IMR-90 (cell line): Measurements from ENCODE around the gene ZNF831.

Experiments
- MXI1 ChIP-seq: IDR thresholded peaks from 2 replicates; pipeline ENCODE4 v1.6.1; 2012; ENCODE audit warnings: low read depth, mild to moderate bottlenecking, low read length, moderate library complexity, borderline replicate concordance
- POLR2A ChIP-seq: IDR thresholded peaks from 2 replicates; pipeline ENCODE4 v1.6.1; 2012; ENCODE audit warnings: mild to moderate bottlenecking, low read depth, low read length
- RCOR1 ChIP-seq: IDR thresholded peaks from 2 replicates; pipeline ENCODE4 v1.6.1; 2012; ENCODE audit warnings: mild to moderate bottlenecking, low read length, improper control_type of control experiment; ENCODE audit not compliant: insufficient replicate concordance
- TF ChIP-seq, protein P1 (sequence below): conservative IDR thresholded peaks from 2 replicates; pipeline ENCODE4 v1.5.1; 2012; ENCODE audit warnings: mild to moderate bottlenecking, low read depth, low read length, improper control_type of control experiment

DNA sequence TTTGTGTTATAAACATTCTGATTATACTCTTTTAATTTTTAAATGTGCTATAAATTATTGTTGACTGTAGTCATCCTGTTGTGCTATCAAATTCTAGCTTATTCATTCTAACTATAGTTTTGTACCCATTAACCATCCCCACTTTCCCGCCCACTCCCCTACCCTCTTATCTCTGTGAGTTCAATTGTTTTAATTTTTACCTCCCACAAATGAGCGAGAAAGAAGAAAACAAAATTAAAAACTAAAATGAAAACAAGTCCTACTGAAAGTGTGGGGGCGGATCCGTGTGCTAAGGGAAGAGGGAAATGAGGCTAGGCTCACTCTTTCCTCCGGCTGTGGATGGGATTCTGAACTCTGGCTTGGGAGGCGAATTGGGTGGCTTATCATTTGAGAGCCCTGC, 6.6 kb upstream of the ZNF831 start:
- TF ChIP-seq MXI1 (no peak), POLR2A (no peak), RCOR1 (no peak)
- TF ChIP-seq, protein P1, sequence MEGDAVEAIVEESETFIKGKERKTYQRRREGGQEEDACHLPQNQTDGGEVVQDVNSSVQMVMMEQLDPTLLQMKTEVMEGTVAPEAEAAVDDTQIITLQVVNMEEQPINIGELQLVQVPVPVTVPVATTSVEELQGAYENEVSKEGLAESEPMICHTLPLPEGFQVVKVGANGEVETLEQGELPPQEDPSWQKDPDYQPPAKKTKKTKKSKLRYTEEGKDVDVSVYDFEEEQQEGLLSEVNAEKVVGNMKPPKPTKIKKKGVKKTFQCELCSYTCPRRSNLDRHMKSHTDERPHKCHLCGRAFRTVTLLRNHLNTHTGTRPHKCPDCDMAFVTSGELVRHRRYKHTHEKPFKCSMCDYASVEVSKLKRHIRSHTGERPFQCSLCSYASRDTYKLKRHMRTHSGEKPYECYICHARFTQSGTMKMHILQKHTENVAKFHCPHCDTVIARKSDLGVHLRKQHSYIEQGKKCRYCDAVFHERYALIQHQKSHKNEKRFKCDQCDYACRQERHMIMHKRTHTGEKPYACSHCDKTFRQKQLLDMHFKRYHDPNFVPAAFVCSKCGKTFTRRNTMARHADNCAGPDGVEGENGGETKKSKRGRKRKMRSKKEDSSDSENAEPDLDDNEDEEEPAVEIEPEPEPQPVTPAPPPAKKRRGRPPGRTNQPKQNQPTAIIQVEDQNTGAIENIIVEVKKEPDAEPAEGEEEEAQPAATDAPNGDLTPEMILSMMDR, result no peak
